ENCODE measurements around the gene ERN1.
"Not testable (repeated sequence)": the region's sequence is repeated elsewhere in the genome, so short reads cannot be mapped to it uniquely, and the experiment has no call there.

Gene ERN1

DNA sequence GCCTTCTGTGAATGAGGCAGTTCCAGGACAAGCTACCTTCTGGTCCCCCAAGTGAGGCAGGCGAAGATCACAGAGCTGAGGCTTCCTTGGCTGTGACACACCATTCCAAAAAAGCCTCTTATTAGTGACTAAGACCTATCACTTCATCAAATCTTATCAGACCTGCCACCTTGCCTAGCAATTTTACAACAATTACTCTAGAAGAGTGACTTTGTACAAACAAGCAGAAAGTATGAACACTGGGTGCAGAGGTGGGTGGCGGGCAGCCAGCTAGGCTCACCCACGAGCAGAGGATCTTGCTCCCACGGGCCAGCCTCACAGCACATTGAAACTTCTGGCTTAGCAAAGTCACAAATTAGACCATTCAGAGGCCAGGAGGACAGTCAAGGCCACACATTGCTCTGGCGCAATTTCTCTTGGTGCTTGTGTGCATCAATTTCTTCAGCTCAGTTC lies 107.3 kb downstream of the ERN1 start:
- TF ChIP-seq ZFX (IDR thresholded peaks at IDR 0.05): no peak
- TF ChIP-seq, protein P1, sequence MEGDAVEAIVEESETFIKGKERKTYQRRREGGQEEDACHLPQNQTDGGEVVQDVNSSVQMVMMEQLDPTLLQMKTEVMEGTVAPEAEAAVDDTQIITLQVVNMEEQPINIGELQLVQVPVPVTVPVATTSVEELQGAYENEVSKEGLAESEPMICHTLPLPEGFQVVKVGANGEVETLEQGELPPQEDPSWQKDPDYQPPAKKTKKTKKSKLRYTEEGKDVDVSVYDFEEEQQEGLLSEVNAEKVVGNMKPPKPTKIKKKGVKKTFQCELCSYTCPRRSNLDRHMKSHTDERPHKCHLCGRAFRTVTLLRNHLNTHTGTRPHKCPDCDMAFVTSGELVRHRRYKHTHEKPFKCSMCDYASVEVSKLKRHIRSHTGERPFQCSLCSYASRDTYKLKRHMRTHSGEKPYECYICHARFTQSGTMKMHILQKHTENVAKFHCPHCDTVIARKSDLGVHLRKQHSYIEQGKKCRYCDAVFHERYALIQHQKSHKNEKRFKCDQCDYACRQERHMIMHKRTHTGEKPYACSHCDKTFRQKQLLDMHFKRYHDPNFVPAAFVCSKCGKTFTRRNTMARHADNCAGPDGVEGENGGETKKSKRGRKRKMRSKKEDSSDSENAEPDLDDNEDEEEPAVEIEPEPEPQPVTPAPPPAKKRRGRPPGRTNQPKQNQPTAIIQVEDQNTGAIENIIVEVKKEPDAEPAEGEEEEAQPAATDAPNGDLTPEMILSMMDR (conservative IDR thresholded peaks at IDR 0.05): no peak

DNA sequence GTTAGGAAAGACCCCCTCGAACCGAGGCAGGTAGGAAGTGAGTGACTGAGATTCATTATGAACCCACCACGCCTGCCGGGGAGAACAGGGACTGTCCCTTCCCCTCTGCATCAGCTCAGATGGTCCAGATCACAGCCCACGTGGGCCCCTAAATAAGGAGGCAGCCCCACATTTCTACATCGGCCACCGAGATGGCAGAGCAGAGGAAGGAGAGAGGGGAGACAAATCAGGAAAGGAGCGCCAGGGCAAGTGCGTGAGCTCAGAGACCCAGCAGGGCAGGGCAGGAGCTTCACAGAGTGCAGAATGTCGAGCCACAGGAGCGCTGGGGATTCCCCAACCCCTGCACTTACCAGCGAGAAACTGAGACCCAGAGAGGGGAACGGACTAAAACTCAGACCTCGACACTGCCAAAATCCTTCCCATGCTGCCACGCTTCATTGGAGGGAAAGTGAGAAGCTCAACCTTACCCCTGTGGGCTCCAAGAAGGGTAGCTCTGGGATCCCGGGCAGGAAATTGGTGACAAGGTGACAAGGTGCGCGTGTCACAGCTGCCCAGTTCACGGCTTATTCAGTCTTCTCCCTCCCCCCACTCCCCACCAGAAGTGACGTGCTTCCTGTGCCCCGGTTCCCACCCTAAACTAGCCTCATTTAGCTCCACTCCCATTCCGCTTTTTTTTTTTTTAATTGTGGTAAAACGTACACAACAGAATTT lies 109.7 kb downstream of the ERN1 start, which contains the start of gene ICAM2:
ICAM2 (minus strand) TSS at position 578 of the 711 bp plus-strand sequence. CDS start 13,942 bp downstream, outside the sequence.
- H3K27ac ChIP-seq: no peak within 1 kb of the TSS
- TF ChIP-seq, protein P1 (conservative IDR thresholded peaks at IDR 0.05): no peak
- no peak for TF ChIP-seq ZFX (IDR thresholded peaks at IDR 0.05)

More for the DNA sequence above, 107.3 kb downstream of the ERN1 start:
- no peak overlapping the region for H3K27ac ChIP-seq

DNA sequence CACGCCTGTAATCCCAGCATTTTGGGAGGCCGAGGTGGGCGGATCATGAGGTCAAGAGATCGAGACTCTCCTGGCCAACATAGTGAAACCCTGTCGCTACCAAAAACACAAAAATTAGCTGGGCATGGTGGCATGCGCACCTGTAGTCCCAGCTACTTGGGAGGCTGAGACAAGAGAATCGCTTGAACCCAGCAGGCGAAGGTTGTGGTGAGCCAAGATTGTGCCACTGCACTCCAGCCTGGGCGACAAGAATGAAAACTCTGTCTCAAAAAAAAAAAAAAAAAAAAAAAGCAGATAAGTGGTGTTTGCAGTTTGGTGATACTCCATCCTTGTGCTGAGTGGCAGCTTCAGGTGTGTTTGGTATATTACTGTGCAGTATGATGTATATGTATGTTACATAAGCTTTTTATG lies 110.4 kb downstream of the ERN1 start:
- H3K27ac ChIP-seq: not testable (repeated sequence)

DNA sequence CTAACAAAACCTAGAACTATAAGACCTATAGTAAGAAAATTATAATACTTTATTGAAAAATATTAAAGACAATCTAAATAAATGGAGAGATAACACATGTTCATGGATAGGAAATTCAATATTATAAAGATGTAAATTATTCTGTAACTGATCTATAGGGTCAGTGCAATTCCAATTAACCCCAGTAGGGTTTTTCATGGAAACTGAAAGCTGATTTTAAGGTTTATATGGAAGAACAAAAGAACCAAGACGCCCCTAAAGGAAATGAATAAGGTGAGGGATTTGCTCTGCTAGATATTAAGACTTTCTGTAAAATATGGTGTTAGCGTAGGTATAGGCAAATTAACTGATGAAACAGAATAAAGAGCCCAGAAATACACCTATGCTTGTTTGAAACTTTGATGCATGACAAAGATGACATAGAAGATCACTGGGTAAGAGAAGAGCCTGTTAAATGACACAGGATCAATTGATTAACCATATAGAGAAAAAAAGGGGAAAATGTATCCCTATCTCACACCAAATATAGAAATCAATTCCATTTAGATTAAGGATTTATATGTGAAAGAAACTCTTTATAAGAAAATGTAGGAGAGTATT lies 112.5 kb downstream of the ERN1 start:
- no peak for TF ChIP-seq ZFX (IDR thresholded peaks at IDR 0.05)
- TF ChIP-seq, protein P1 (conservative IDR thresholded peaks at IDR 0.05): peak; percentile 53
- H3K27ac ChIP-seq: no peak overlapping the region

DNA sequence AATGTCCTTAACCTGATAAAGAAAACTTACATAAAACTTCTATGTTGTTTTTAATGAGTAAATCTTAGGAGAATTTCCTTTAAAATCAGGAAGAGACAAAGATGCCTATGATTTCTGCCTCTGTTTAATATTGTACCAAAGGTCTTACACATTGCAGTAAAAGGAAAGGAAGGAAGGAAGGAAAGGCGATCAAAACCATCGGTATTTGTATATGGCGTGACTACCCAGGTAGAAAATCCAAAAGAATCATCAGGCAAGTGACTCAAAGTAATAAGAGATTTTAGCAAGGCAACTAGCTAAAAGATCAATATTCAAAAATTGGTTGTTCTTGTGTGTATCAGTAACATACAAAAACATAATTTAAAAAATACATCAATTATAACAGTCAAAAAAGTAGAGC lies 113.0 kb downstream of the ERN1 start:
- H3K27ac ChIP-seq: no peak overlapping the region
- TF ChIP-seq, protein P1 (conservative IDR thresholded peaks at IDR 0.05): no peak
- TF ChIP-seq ZFX (IDR thresholded peaks at IDR 0.05): no peak

DNA sequence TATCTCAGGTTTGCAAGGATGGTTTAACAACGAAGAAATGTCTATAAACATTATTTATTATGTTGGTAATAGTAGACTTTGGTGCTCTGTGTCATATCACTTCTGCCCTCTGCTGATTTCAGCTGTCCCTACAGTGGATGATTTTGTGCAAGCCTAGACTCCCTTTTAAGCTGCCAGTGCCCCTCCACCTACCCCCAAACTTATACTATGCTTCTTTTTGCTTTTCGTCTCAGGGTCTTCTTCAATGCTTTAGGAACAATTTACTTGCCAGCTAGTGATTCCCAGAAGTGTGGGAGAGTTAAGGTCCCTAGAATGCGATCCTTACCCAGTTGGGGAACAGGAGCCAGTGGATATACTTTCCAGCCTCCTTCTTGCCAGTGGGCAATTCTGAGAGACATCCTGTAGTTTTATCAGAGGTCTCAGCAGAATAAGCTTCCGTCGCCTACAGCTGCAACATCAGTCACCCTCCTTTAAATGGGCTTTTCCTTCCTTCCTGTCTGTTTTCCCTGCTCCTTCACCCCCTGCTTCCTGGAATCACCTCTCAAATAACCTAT lies 113.6 kb downstream of the ERN1 start:
- H3K27ac ChIP-seq: no peak overlapping the region
- no peak for TF ChIP-seq ZFX (IDR thresholded peaks at IDR 0.05)
- TF ChIP-seq, protein P1 (conservative IDR thresholded peaks at IDR 0.05): no peak; the same call in 1 of the 2 replicates

DNA sequence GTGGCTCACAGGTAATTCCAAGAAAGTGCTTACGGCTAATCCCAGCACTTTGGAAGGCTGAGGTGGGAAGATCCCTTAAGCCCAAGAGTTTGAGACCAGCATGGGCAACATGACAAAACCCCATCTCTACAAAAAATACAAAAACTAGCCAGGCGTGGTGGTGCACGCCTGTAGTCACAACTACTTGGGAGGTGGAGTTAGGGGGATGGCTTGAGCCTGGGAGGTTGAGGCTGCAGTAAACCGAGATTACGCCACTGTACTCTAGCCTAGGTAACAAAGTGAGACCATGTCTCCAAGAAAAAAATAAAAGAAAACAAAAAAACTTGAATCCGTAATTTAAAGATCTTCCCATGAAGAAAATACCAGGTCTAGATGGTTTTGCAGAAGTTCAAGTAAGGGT lies 114.5 kb downstream of the ERN1 start:
- TF ChIP-seq, protein P1 (conservative IDR thresholded peaks at IDR 0.05): no peak
- no peak for TF ChIP-seq ZFX (IDR thresholded peaks at IDR 0.05)
- no peak overlapping the region for H3K27ac ChIP-seq
